Glomerular visceral epithelial cell (primary cell): ENCODE results near the gene KLF2.

Experiments used
- DNase-seq: peaks from one replicate; pipeline ENCODE4 v3.0.0-alpha.2; 2016; ENCODE audit errors: extremely low spot score

KLF2 gene

GRCh38 chr19:16306728-16307402 lies 17.8 kb upstream of the KLF2 start:
- DNase-seq, result no peak

DNA sequence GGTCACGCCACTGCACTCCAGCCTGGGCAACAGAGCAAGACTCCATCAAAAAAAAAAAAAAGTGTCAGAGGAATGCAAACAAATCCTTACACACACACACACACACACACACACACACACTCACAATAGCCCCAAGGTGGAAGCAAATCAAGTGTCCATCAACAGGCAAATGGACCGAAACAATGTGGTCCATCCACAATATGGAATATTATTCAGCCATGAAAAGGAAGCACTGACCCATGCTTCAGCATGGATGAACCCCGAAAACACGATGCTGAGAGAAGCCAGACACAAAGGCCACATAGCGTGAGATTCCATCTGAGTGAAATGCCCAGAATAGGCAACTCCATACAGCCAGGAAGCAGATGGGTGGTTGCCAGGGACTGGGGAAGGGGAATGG lies 16.5 kb upstream of the KLF2 start:
- no peak for DNase-seq

DNA sequence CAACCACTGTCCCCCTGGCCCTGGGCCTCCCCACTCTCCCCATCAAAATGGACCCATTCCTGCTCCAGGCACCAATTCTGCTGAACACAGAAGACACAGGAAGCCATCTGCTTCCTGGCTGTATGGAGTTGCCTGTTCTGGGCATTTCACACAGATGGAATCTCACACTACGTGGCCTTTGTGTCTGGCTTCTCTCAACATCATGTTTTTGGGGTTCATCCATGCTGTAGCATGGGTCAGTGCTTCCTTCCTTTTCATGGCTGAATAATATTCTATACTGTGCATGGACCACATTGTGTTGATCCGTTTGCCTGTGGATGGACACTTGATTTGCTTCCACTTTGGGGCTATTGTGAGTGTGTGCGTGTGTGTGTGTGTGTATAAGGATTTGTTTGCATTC lies 15.0 kb upstream of the KLF2 start:
- no peak for DNase-seq

DNA sequence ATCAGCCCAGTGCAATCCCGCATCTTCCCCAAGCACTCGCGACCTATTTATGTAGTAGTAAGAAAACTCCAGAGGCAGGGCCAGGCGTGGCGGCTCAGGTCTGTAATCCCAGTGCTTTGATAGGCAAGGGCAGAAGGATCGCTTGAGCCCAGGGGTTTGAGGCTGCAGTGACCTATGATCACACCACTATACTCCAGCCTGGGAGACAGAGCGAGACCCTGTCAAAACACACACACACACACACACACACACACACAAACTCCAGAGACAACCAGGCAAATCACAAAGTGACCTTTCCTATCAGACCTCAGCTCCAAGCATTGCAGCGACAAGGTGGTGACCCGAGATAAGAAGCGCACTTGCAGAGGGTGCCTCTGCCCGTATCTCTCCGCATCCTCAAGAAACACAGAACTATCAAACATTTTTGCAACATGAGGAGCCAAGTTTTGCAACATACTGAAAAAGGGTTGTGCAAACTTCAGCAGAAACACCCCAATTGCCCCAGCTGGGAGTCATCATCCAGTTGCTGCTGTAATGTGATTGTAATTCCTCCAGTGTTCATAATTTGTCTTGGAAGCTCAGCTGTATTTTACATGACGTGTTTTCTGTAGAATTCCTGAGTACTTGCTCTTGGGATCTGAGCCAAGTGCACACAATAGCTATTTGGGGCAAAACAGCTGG lies 8.7 kb upstream of the KLF2 start:
- DNase-seq, result peak; percentile 77

DNA sequence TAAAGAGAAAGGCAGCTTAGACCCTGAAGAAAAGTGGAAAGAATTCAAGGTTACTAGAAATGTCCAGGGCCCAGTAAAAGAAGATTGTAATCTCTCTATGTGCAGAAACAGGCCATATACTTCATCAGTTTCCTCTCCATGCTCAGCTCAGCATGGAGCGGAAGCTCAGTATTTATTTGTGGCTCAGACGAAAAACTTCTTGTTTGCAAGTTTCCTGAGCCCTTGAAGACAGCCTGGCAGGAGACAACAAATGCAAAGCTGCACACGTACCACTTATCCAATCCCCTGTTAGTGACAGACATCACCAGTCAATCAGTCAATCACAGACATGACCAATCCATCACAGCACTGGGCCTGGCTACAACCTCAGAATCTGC lies 8.1 kb upstream of the KLF2 start:
- no peak for DNase-seq

- no peak for DNase-seq
Observed at GRCh38 chr19:16319481-16319880, 5.1 kb upstream of the KLF2 start.

GRCh38 chr19:16320987-16321386 lies 3.6 kb upstream of the KLF2 start:
- no peak for DNase-seq

GRCh38 chr19:16325161-16325527 lies 518 bp downstream of the KLF2 start:
- no peak for DNase-seq

GRCh38 chr19:16325641-16326400 lies 1.2 kb downstream of the KLF2 start:
- no peak for DNase-seq

DNA sequence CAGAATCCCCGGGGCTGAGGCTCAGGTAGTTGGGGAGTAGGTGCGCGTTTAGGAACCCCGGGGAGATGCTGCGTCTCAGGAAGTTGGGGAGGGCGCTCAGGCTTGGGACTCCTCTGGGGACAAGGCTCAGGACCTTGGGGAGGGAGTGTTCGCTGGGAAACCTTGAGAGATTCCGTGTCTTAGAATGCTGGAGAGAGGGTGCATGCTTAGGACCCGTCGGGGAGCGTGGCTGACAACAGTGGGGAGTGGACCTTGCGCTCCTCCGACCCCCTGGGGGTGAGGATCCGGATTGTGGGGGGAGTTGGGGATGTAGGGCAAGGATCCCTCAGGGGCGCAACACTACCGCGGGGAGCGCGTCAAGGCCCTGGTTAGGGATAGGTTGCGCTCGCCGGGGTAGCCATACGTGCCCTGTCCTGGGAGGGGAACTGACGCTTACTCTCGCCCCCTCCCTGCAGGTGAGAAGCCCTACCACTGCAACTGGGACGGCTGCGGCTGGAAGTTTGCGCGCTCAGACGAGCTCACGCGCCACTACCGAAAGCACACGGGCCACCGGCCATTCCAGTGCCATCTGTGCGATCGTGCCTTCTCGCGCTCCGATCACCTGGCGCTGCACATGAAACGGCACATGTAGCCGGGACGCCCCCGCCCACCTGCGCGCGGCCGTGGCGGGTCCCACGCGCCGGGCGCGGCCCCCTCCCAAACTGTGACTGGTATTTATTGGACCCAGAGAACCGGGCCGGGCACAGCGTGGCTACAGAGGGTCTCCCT lies 2.0 kb downstream of the KLF2 start:
- DNase-seq, result no peak

DNA sequence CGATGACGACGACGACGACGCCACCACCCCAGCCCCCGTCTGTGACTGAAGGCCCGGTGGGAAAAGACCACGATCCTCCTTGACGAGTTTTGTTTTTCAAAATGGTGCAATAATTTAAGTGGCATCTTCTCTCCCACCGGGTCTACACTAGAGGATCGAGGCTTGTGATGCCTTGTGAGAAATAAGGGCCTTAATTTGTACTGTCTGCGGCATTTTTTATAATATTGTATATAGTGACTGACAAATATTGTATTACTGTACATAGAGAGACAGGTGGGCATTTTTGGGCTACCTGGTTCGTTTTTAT lies 2.5 kb downstream of the KLF2 start:
- DNase-seq, result no peak

- DNase-seq, result no peak
Observed at GRCh38 chr19:16327501-16327900, 2.9 kb downstream of the KLF2 start.

GRCh38 chr19:16327911-16328823 lies 3.5 kb downstream of the KLF2 start:
- no peak for DNase-seq

- no peak for DNase-seq
Observed at GRCh38 chr19:16328824-16329482, 4.3 kb downstream of the KLF2 start.

GRCh38 chr19:16330368-16330801 lies 5.8 kb downstream of the KLF2 start:
- DNase-seq, result peak; percentile 97

DNA sequence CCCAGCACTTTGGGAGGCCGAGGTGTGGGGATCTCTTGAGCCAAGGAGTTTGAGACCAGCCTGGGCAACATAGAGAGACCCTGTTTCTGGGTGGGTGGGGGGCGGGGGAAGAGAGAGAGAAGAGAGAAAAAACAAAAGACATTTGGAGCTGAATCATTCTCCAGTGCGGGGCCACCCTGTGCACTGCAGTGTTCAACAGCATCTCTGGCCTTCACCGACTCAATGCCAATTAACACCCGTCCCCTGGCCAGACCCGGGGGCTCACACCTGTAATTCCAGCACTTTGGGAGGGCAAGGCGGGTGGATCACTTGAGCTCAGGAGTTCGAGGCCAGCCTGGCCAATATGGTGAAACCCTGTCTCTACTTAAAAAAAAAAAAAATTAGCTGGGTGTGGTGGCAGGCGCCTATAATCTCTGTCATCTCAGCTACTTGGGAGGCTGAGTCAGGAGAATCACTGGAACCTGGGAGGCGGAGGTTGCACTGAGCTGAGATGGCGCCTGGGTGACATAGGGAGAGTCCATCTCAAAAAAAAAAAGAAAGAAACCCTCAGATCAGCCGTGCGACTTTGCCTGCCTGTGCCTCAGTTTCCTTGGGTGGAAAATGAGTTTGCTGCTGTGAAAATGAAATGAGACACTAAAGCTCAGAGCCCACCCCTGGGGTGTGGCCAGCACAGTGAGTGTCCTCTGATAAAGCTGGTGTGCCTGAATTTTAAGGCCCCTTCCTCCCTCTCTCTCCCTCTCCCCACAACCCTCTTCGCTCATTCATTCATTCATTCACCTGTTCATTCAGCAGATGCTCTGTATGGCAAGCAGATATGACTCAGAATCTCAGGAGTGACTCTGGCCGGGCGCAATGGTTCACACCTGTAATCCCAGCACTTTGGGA lies 6.4 kb downstream of the KLF2 start:
- DNase-seq, result no peak

GRCh38 chr19:16333001-16333586 lies 8.5 kb downstream of the KLF2 start:
- no peak for DNase-seq

DNA sequence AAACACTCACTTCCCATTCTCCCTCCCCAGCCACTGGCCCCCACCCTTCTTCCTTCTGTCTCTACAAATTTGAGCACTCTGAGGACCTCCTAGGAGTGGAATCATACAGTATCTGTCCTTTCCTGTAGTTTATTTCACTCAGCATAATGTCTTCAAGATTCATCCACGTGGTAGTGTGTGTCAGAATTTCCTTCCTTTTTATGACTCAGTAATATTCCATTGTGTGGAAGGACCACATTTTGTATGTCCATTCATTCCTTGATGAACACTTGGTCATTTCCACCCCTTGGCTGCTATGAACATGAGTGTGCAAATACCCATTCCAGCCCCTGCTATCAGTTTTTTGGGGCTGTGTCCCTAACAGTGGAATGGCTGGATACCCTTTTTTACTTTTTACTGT lies 9.8 kb downstream of the KLF2 start:
- DNase-seq, result no peak

GRCh38 chr19:16335226-16335625 lies 10.6 kb downstream of the KLF2 start:
- no peak for DNase-seq
